ENCODE data around the gene DAPP1.

DNA sequence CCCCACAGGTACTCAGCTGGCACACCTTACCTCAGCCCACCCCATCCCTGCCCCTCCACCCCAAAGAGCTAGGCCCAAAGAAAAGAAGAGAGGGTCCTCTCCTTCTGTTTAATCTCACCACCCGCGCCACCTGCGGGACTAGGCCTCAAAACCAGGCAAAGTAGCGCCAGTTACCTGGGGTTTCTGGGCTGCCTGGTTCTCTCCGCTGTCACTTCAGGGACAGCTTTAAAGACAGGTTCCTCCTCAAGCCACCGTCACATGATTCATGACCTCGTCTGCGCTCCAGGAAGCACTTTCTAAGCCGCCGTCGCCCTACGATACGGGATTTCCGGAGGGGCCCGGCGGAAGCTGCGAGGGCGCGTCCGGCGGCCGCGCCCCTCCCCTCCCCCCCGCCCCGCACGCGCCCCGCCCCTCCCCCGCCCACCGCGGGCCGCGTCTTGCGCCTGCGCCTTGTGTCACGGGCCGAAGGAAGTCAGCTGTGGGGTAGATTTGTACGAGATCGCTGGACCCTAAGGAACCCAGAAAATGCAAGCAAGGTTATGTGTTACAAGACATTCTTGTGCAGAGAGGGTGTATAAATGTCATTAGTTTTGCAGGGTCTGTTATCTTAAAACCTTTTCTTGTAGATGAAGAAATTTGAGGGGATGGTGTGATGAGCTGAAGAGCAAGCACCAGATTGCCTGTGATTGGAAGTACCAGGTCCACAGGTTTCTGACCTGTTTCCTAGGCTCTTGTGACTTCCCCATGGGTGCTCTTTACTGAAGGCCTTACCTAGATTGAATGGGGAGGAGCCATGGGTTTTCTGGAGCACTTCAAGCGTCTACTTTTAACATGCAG, 77.8 kb downstream of the DAPP1 start, which contains the start of gene LAMTOR3:
- peak; percentile 73 for TF ChIP-seq POLR2A (IDR thresholded peaks at IDR 0.05; ENCODE audit: low read depth, low read length)
- TF ChIP-seq POLR2AphosphoS5 (IDR thresholded peaks at IDR 0.05; ENCODE audit: low read depth, low read length) = peak; percentile 66; the same call in 1 of the 2 replicates
